HG03025 (cell line): ENCODE data around the gene SIAH2.

Experiments
- ATAC-seq: cut with Tn5 transposase; IDR thresholded peaks from one replicate; pipeline ENCODE4 v1.9.1; 2021; ENCODE audit warnings: mild to moderate bottlenecking, moderate library complexity; ENCODE audit not compliant: unreplicated experiment, low FRiP score

Gene SIAH2

GRCh38 chr3:150778793-150779401 is 15.9 kb upstream of the SIAH2 start:
- ATAC-seq: no peak

GRCh38 chr3:150775001-150775599 is 12.1 kb upstream of the SIAH2 start:
- no peak for ATAC-seq

GRCh38 chr3:150773616-150774192 is 10.7 kb upstream of the SIAH2 start:
- ATAC-seq: no peak

GRCh38 chr3:150771600-150771999 is 8.6 kb upstream of the SIAH2 start:
- ATAC-seq: no peak

- ATAC-seq: no peak
These were observed 7.7 kb upstream of the SIAH2 start for GRCh38 chr3:150770681-150771080.

DNA sequence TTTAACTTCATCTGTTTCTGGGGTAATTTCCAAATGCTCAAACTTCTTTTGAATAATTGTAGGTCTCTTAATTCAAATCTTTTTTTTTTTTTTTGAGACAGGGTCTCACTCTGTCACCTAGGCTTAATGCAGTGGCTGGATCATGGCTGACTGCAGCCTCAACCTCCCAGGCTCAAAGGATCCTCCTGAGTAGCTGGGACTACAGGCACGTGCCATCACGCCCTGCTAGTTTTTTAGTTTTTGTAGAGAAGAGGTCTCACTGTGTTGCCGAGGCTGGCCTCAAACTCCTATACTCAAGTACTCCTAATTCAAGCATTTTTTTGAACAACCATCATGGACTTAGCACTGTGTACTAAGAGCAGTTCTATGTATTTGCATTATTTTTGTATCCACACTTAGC is 3.8 kb upstream of the SIAH2 start:
- ATAC-seq: no peak

GRCh38 chr3:150765949-150766720 is 3.2 kb upstream of the SIAH2 start:
- peak; percentile 27 for ATAC-seq

DNA sequence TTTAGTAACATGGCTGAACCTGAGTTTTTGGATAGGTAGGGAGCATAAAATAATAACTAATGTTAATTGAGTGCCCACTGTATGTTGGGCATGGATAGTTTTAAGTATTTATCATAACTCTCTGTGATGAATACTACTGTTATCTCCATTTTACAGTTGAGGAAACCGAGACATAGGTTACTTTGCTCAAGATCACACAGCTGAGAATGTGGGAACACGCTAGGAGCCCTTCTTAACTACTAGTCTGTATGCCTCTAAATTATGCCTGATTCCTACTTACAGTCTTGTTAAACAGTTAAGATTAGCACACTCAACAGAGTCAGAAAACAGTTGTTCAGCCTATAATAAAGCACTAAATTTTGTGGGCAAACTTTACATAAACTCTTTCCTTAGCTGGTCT is 2.0 kb upstream of the SIAH2 start:
- no peak for ATAC-seq

DNA sequence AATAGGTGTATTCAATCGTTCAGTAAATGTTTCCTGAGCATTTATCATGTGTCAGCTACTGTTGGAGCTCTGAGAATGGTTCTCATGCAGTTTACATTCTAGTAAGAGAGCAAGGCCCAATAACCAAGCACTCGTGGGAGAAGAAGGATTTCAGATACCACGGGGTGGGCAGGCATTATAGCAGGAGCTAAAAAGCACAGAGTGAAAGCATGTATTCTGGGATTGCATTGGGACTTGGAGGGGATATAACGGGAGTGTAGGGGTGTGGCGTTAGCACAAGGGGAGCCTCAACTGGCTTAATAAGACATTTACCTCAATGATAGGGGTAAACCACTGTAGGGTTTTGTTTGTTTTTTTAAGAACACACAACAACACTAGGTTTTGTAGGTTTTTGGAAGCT is 1.6 kb upstream of the SIAH2 start:
- ATAC-seq: no peak

DNA sequence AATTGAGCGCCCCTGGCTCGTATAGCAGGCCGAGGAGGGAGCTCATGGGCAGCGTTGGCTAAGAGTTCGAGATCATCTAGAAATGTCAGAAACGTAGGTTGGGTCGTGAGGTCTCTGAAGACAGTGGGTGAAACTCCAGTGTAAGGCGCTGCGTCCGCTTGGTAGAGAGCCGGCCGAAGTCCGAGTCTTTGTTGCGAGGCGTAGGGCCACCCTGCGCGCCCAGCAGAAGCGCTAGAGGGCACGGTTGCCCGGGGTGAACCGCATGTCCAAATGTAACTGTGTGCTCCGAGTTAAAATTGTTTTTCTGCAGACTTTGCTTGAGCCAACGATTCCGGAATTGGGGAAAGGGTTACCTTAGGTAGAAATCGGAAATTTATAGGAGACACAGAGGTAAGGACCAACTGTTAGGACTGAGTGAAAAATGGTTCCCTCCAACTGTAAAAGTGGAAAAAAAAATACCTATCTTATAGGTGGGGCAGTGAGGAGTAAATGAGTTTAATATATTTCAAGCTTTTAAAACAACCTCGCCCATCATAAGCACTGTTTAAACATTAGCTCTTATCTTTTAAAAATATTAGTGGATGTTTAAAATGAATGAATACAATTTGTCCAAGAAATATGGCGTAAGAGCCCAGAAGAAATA is 993 bp upstream of the SIAH2 start:
- ATAC-seq: peak; percentile 12

GRCh38 chr3:150762662-150763121 is 277 bp downstream of the SIAH2 start:
- peak; percentile 8 for ATAC-seq

- peak; percentile 0 for ATAC-seq
These were observed 923 bp downstream of the SIAH2 start for GRCh38 chr3:150761831-150762661.

DNA sequence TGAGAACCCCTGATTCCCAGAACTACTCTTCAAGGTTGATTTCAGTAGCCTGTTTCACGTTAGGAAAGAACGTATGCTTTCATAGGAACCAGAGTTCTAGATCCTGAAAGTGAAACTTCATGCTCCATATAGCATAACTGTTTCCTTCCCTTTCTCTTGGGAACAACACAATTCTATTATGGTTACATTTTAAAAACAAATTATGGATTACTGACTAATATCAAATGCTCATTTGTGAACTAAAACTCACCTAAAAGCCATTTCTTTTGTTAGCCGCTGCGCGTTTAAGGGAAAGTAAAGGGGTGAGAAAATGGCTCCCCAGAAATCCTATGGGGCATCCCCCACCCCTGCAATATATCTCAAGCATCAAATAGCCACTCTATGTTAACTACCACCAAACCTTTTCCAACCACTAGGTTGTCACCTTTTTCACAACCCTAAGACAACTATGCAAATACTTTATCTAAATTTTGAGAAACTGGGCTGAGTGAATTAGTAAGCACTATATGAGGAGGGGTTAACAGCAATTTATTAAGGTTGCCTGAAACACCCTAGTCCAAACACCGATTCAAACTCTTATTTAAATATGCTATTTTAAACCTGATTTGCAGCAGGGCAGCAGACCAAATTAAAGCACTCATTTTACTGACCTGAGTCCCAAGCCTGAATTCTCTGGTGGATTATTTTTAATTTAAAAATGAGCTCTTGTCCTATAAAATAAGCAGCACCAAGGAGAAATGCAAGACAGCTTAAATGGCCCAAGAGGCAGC is 2.4 kb downstream of the SIAH2 start:
- no peak for ATAC-seq

GRCh38 chr3:150759947-150760346 is 3.0 kb downstream of the SIAH2 start:
- no peak for ATAC-seq

- no peak for ATAC-seq
These were observed 3.6 kb downstream of the SIAH2 start for GRCh38 chr3:150759319-150759718.

GRCh38 chr3:150757768-150758167 is 5.2 kb downstream of the SIAH2 start:
- ATAC-seq: no peak

DNA sequence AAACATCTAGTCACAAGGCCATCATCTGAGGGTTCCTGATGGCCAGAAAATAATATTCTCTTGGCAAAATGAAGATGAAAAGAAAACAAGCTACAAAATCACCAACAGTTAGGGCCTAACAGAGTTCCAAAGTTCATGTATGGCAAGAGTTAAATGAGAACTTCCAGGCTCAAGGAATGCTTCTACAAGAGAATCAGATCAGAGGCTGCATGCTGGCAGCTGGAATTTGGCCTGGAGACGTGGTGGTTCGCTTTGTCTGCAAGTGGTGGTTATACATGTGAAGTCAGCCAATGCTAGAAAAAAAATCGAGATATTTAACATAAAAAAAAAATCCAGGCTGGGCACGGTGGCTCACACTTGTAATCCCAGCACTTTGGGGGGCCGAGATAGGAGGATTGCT is 5.6 kb downstream of the SIAH2 start:
- no peak for ATAC-seq

DNA sequence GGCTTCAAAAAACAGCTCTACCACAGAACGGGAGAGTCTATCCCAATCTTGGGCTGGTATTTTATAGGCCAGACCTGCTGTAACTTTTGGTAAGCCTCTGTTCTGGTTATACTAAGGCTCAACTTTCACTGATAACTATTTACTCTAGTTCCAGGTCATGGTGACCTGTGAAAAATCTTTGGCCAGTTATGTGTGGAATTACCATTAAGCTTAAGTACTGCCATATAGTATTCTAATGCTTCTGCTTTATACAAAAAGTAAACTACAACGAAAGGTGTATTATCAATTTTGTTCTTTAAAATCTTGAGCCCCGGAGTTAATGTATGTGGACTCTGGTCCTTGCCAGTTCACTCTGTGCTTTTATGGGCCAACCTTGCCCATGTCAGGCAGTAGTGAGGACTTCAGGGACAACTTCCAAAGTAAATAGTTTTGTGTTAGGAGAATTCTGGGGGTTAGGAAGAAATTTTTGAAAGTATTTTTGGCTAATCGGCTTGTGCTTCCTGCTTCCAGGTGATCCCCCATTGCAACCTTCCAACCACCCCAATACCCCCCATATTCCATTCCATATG is 6.4 kb downstream of the SIAH2 start:
- no peak for ATAC-seq

GRCh38 chr3:150755902-150756301 is 7.1 kb downstream of the SIAH2 start:
- ATAC-seq: no peak
